ENCODE data around the gene CDH22. TPM values are rescaled to one million over a fixed set of nuclear protein-coding genes. Genes with fewer than 3 reads are reported as not detected.

Gene CDH22
- total and polyA plus RNA-seq, 9 of the 15 experiments (the other 6 are each of a cell fraction or from before 2014, with no cell fraction given): 0.07 to 0.08 TPM; not detected in 7

DNA sequence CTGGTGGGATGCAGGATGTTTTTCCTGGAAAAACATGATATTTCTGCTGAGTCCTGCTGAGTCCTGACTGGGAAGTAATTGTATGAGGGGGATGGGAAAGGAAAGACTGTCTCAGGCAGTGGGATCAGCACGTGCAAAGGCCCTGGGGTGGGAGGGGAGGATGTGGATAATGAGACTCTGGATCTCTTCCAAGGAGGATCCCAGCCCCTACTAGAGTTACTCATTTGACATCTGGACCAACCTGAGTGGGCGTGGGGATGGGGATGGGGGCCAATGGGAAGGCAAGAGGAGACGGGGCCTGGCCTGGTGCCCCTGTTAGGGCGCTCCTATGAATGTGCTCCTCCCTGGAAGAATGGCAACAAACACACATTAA lies 117.1 kb downstream of the CDH22 start:
- peak; percentile 59 for TF ChIP-seq RBM25 (IDR thresholded peaks at IDR 0.05; ENCODE audit: low read depth, low read length, severe bottlenecking)
- no peak for TF ChIP-seq CGGBP1 (CRISPR knock-in tag; IDR thresholded peaks at IDR 0.05)
- Histone ChIP-seq H3K36me3 (ENCODE audit: control insufficient read depth, insufficient read depth, low read length) (no peaks in the 10 kb centered on the region), H2AFZ (ENCODE audit: low read depth, low read length) (no peak overlapping the region), H3K79me2 (ENCODE audit: control insufficient read depth, insufficient read depth, low read length) (no peaks in the 10 kb centered on the region), H3K9ac (ENCODE audit: insufficient read depth in 1 of 2, low read depth in 2 of 2, low read length in 2 of 2) (no peak overlapping the region), H3K9me1 (ENCODE audit: control insufficient read depth, insufficient read depth, low read length) (no peaks in the 10 kb centered on the region), H3K27ac (ENCODE audit: extremely low read depth, low read depth, low read length) (no peak overlapping the region), H3K27me3 (ENCODE audit: control insufficient read depth in 2 of 2, insufficient read depth in 2 of 2, low read length in 2 of 2) (peaks cover 7 to 13% of the 10 kb centered on the region in 2 experiments; a peak in 4 of 5 replicates), H4K20me1 (replicated peaks; ENCODE audit: control insufficient read depth, insufficient read depth, low read length) (peaks cover 11% of the 10 kb centered on the region; the same call in 1 of the 2 replicates), H3K4me1 (replicated peaks in 1 of 2; ENCODE audit: control insufficient read depth in 2 of 2, insufficient read depth in 2 of 2, low read length in 2 of 2) (peaks cover 0 to 3% of the 10 kb centered on the region in 2 experiments; a peak in 1 of 5 replicates), H3K9me3 (replicated peaks; ENCODE audit: control insufficient read depth, insufficient read depth, low read depth, low read length) (no peaks in the 10 kb centered on the region), H3K4me2 (ENCODE audit: insufficient read depth, low read length) (no peak overlapping the region), H3K4me3 (no peak overlapping the region)
- DNase-seq (ENCODE audit: extremely low read depth in 1 of 4, low spot score in 3 of 4) (no peak), FAIRE-seq (no peak), ATAC-seq (no peak)
- POLR2A ChIA-PET: interaction anchor here (0.7 kb wide), 1 partner anchor 16 kb away, joined by 5 read pairs; no protein-coding TSS in a partner anchor
- no TSS peak for BruUV-seq (replicated peaks)
- in situ Hi-C loops (cut with MboI): no loop called here
- intact Hi-C loops (cut with micrococcal nuclease): no loop called here
- 0% methylated on average over 4 of the region's 4 CpGs for WGBS (ENCODE audit: insufficient coverage, low coverage, missing lambda C conversion rate)
- CTCF ChIA-PET (ENCODE audit: low intra/inter-chr PET ratio): no interaction called here

DNA sequence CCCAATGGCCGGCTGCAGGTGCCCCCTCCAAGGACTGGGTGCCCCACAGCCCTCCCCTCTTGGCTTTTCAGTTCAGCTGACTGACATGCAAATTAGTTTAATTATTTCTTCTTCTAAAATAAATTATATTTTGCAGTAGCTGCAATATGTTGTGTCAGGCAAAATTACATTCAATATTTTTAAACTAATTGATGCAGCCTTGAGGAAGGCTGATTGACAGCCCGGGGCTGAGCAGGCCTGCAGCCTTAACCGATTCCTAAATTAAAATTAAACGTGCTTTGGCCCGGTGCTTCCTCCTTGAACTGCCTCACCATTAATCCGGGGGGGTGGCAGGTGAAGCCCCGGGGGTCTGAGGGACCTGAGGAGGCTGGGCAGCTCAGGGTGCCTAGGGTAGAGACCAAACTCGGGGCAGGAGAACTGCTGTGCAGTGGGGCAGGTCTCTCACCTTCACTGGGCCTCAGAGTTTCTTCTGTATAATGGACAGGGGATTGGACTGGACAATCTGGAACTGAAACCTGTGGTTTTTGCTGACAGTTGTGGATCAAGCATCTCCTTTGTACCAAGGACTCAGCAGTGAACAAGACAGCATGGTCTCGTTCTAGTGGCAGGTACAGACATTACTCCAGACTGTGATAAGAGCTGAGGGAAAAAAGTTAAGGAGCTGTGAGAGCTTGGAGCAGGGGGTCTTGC lies 117.7 kb downstream of the CDH22 start:
- H2AFZ ChIP-seq (ENCODE audit: low read depth, low read length): no peak overlapping the region
- no peaks in the 10 kb centered on the region for H3K79me2 ChIP-seq (ENCODE audit: control insufficient read depth, insufficient read depth, low read length)
- ATAC-seq: no peak
- no peak overlapping the region for H3K4me3 ChIP-seq
- ChIA-PET CTCF (ENCODE audit: low intra/inter-chr PET ratio) (no interaction called here), POLR2A (interaction anchor here (1.6 kb wide), 1 partner anchor 21 kb away, joined by 7 read pairs; no protein-coding TSS in a partner anchor)
- H3K4me2 ChIP-seq (ENCODE audit: insufficient read depth, low read length): no peak overlapping the region
- BruUV-seq (replicated peaks): no TSS peak
- H3K36me3 ChIP-seq (ENCODE audit: control insufficient read depth, insufficient read depth, low read length): no peaks in the 10 kb centered on the region
- in situ Hi-C loops (cut with MboI) (no loop called here), intact Hi-C loops (cut with micrococcal nuclease) (no loop called here)
- no peak overlapping the region for H3K27ac ChIP-seq (ENCODE audit: extremely low read depth, low read depth, low read length)
- no peaks in the 10 kb centered on the region for H3K9me3 ChIP-seq (replicated peaks; ENCODE audit: control insufficient read depth, insufficient read depth, low read depth, low read length)
- H4K20me1 ChIP-seq (replicated peaks; ENCODE audit: control insufficient read depth, insufficient read depth, low read length): peaks cover 11% of the 10 kb centered on the region; the same call in 1 of the 2 replicates
- FAIRE-seq: no peak
- TF ChIP-seq, protein P1, sequence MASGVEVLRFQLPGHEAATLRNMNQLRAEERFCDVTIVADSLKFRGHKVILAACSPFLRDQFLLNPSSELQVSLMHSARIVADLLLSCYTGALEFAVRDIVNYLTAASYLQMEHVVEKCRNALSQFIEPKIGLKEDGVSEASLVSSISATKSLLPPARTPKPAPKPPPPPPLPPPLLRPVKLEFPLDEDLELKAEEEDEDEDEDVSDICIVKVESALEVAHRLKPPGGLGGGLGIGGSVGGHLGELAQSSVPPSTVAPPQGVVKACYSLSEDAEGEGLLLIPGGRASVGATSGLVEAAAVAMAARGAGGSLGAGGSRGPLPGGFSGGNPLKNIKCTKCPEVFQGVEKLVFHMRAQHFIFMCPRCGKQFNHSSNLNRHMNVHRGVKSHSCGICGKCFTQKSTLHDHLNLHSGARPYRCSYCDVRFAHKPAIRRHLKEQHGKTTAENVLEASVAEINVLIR (CRISPR knock-in tag; IDR thresholded peaks at IDR 0.05): no peak
- TF ChIP-seq, protein P2, sequence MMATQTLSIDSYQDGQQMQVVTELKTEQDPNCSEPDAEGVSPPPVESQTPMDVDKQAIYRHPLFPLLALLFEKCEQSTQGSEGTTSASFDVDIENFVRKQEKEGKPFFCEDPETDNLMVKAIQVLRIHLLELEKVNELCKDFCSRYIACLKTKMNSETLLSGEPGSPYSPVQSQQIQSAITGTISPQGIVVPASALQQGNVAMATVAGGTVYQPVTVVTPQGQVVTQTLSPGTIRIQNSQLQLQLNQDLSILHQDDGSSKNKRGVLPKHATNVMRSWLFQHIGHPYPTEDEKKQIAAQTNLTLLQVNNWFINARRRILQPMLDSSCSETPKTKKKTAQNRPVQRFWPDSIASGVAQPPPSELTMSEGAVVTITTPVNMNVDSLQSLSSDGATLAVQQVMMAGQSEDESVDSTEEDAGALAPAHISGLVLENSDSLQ (IDR thresholded peaks at IDR 0.05): peak; percentile 55
- no peak for DNase-seq (ENCODE audit: extremely low read depth in 1 of 4, low spot score in 3 of 4)
- 0% methylated on average over 8 of the region's 9 CpGs for WGBS (ENCODE audit: insufficient coverage, low coverage, missing lambda C conversion rate)
- no peaks in the 10 kb centered on the region for H3K4me1 ChIP-seq (replicated peaks in 1 of 2; ENCODE audit: control insufficient read depth in 2 of 2, insufficient read depth in 2 of 2, low read length in 2 of 2)
- H3K9ac ChIP-seq (ENCODE audit: insufficient read depth in 1 of 2, low read depth in 2 of 2, low read length in 2 of 2): no peak overlapping the region
- H3K27me3 ChIP-seq (ENCODE audit: control insufficient read depth in 2 of 2, insufficient read depth in 2 of 2, low read length in 2 of 2): peaks cover 3 to 13% of the 10 kb centered on the region in 2 experiments; a peak in 4 of 5 replicates
- no peaks in the 10 kb centered on the region for H3K9me1 ChIP-seq (ENCODE audit: control insufficient read depth, insufficient read depth, low read length)
